Neural progenitor cell (in vitro differentiated cells): ENCODE measurements around the gene FAM83E. TPM values are rescaled to one million over a fixed set of nuclear protein-coding genes. Genes with fewer than 3 reads are reported as not detected.

Experiments used
- DNase-seq: peaks from one replicate; pipeline ENCODE4 v3.0.0-alpha.2; 2016; ENCODE audit warnings: low spot score
- H2AFZ ChIP-seq: fragments of 200-600 bp; sonication (generic); replicated peaks from 2 replicates; pipeline ENCODE4 v1.6.1; 2016; ENCODE audit warnings: antibody characterized with exemption
- H3F3A ChIP-seq: fragments of 200-600 bp; sonication (generic); 2 replicates; pipeline ENCODE4 v1.6.1; 2016; ENCODE audit warnings: antibody characterized with exemption, low read depth
- H3K27ac ChIP-seq: fragments of 200-600 bp; sonication (generic); 2 replicates; pipeline ENCODE4 v1.5.1; 2016; ENCODE audit warnings: mild to moderate bottlenecking
- H3K27me3 ChIP-seq: fragments of 200-600 bp; sonication (generic); 2 replicates; pipeline ENCODE4 v1.6.1; 2016; ENCODE audit warnings: mild to moderate bottlenecking, moderate library complexity
- H3K36me3 ChIP-seq: fragments of 200-600 bp; sonication (generic); 2 replicates; pipeline ENCODE4 v1.5.1; 2016
- H3K4me1 ChIP-seq: fragments of 200-600 bp; sonication (generic); 2 replicates; pipeline ENCODE4 v1.6.1; 2016; ENCODE audit warnings: mixed run types
- H3K4me2 ChIP-seq: fragments of 200-600 bp; sonication (generic); 2 replicates; pipeline ENCODE4 v1.6.1; 2016
- H3K4me3 ChIP-seq: fragments of 200-600 bp; sonication (generic); 2 replicates; pipeline ENCODE4 v1.5.1; 2016
- H3K79me2 ChIP-seq: fragments of 200-600 bp; sonication (generic); 2 replicates; pipeline ENCODE4 v1.6.1; 2016; ENCODE audit warnings: low read depth
- H3K9ac ChIP-seq: fragments of 200-600 bp; sonication (generic); 2 replicates; pipeline ENCODE4 v1.6.1; 2016
- H3K9me3 ChIP-seq: fragments of 200-600 bp; sonication (generic); 2 replicates; pipeline ENCODE4 v1.5.1; 2016; ENCODE audit warnings: low read depth
- H4K20me1 ChIP-seq: fragments of 200-600 bp; sonication (generic); 2 replicates; pipeline ENCODE4 v1.6.1; 2016; ENCODE audit warnings: low read depth
- H3K27ac Mint-ChIP-seq: 3 replicates; pipeline ENCODE4 v1.8.0; 2021; ENCODE audit warnings: mixed read lengths
- H3K27me3 Mint-ChIP-seq: 2 replicates; pipeline ENCODE4 v1.8.0; 2022; ENCODE audit warnings: low read depth, mild to moderate bottlenecking, inconsistent platforms, moderate library complexity, mixed read lengths; ENCODE audit not compliant: insufficient read depth
- H3K36me3 Mint-ChIP-seq: 3 replicates; pipeline ENCODE4 v1.8.0; 2021; ENCODE audit warnings: mixed read lengths
- H3K4me1 Mint-ChIP-seq: 3 replicates; pipeline ENCODE4 v1.8.0; 2021; ENCODE audit warnings: mixed read lengths
- H3K4me3 Mint-ChIP-seq: 3 replicates; pipeline ENCODE4 v1.8.0; 2021; ENCODE audit warnings: mild to moderate bottlenecking, moderate library complexity, mixed read lengths
- H3K9me3 Mint-ChIP-seq: 3 replicates; pipeline ENCODE4 v1.8.0; 2020; ENCODE audit warnings: mixed read lengths
- EZH2 ChIP-seq: fragments of 200-600 bp; sonication (generic); IDR thresholded peaks from 2 replicates; pipeline ENCODE4 v1.6.1; 2017; ENCODE audit warnings: antibody characterized with exemption, mild to moderate bottlenecking, moderate library complexity
- EZH2phosphoT487 ChIP-seq: fragments of 200-600 bp; sonication (generic); IDR thresholded peaks from 2 replicates; pipeline ENCODE4 v1.6.1; 2017; ENCODE audit warnings: antibody characterized with exemption
- total RNA-seq: library from RNA; depleted of rRNA; stranded (reverse); fragments of >200 nt; gene quantifications from 2 replicates; pipeline ENCODE4 v1.2.3, GENCODE V29; 2015; ENCODE audit warnings: low replicate concordance
- TF ChIP-seq, protein P1 (sequence below): fragments of 200-600 bp; sonication (generic); IDR thresholded peaks from 2 replicates; pipeline ENCODE4 v1.5.1; 2017; ENCODE audit warnings: antibody characterized with exemption, mild to moderate bottlenecking

The FAM83E gene
- total RNA-seq, 1 donor from 2014 or later = 0.06 TPM

DNA sequence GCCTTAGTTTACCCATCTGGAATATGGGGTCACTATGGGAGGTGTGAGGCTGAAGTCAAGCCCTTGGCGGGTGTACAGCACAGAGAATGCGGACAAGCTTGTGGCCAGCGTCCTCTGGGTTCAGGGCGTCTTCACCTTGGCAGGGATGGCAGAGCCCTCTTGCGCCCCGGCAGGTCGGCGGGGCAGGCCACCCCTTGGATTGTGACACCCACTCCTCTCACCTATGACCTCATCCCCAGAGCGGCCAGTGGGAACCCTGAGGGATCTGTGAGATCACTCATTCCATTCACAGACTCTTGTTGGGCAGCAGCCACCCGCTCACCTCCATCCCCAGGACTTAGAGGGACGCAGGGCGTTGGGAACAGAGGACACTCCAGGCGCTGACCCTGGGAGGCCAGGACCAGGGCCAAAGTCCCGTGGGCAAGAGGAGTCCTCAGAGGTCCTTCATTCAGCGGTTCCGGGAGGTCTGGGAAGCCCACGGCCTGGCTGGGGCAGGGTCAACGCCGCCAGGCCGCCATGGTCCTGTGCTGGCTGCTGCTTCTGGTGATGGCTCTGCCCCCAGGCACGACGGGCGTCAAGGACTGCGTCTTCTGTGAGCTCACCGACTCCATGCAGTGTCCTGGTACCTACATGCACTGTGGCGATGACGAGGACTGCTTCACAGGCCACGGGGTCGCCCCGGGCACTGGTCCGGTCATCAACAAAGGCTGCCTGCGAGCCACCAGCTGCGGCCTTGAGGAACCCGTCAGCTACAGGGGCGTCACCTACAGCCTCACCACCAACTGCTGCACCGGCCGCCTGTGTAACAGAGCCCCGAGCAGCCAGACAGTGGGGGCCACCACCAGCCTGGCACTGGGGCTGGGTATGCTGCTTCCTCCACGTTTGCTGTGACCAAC lies 8.2 kb downstream of the FAM83E start, which contains the start of gene SPACA4:
Gene SPACA4 (plus strand): TSS at position 280 of the 896 bp plus-strand sequence. CDS start 237 bp downstream, at position 517.
- Histone ChIP-seq H3K4me3 (no peak within 1 kb of the TSS), H3K27ac (no peak within 1 kb of the TSS), H3K79me2 (no peaks in the 10 kb centered on the region), H4K20me1 (no peaks in the 10 kb centered on the region), H3F3A (no peaks in the 10 kb centered on the region), H3K36me3 (no peaks in the 10 kb centered on the region), H3K27me3 (no peaks in the 10 kb centered on the region), H3K4me1 (no peaks in the 10 kb centered on the region), H3K9ac (no peak within 1 kb of the TSS), H3K4me2 (no peak within 1 kb of the TSS), H3K9me3 (no peaks in the 10 kb centered on the region), H2AFZ (no peak within 1 kb of the TSS)
- Mint-ChIP-seq H3K4me1 (no peaks in the 10 kb centered on the region), H3K27me3 (no peaks in the 10 kb centered on the region), H3K36me3 (no peaks in the 10 kb centered on the region), H3K27ac (no peak within 1 kb of the TSS), H3K9me3 (no peaks in the 10 kb centered on the region), H3K4me3 (no peak within 1 kb of the TSS)
- DNase-seq = no peak
- no peak for TF ChIP-seq EZH2phosphoT487
- TF ChIP-seq, protein P1, sequence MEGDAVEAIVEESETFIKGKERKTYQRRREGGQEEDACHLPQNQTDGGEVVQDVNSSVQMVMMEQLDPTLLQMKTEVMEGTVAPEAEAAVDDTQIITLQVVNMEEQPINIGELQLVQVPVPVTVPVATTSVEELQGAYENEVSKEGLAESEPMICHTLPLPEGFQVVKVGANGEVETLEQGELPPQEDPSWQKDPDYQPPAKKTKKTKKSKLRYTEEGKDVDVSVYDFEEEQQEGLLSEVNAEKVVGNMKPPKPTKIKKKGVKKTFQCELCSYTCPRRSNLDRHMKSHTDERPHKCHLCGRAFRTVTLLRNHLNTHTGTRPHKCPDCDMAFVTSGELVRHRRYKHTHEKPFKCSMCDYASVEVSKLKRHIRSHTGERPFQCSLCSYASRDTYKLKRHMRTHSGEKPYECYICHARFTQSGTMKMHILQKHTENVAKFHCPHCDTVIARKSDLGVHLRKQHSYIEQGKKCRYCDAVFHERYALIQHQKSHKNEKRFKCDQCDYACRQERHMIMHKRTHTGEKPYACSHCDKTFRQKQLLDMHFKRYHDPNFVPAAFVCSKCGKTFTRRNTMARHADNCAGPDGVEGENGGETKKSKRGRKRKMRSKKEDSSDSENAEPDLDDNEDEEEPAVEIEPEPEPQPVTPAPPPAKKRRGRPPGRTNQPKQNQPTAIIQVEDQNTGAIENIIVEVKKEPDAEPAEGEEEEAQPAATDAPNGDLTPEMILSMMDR = no peak
- no peak for TF ChIP-seq EZH2

DNA sequence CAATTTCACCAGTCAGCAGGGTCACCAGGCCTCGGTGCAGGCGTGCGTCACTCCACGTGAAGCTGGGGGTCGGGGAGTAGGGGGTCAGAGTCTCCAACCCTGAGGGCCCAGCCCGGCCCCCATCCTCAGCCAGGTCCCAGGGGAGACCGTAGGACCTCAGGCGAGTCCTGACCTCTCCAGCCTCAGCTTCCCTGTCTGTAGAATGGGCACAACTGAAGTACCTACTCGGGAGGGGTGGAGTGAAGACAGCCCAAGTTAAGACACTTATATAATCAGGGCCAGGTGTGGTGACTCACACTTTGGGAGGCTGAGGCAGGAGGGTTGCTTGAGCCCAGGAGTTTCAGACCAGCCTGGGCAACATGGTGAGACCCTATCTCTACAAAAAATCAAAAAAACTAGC lies 11.0 kb downstream of the FAM83E start:
- TF ChIP-seq EZH2phosphoT487 (no peak), EZH2 (no peak)
- TF ChIP-seq, protein P1 = no peak
- Histone ChIP-seq H3F3A (no peaks in the 10 kb centered on the region), H3K4me1 (no peaks in the 10 kb centered on the region), H3K9me3 (no peaks in the 10 kb centered on the region), H3K4me2 (no peak overlapping the region), H3K27me3 (no peaks in the 10 kb centered on the region), H3K36me3 (no peaks in the 10 kb centered on the region), H4K20me1 (no peaks in the 10 kb centered on the region), H3K4me3 (no peak overlapping the region), H3K27ac (no peak overlapping the region), H2AFZ (no peak overlapping the region), H3K9ac (no peak overlapping the region), H3K79me2 (no peaks in the 10 kb centered on the region)
- DNase-seq = no peak
- H3K4me3 Mint-ChIP-seq = no peak overlapping the region
- H3K27me3 Mint-ChIP-seq = peaks cover 2% of the 10 kb centered on the region
- no peaks in the 10 kb centered on the region for H3K4me1 Mint-ChIP-seq
- no peaks in the 10 kb centered on the region for H3K9me3 Mint-ChIP-seq
- H3K36me3 Mint-ChIP-seq = no peaks in the 10 kb centered on the region
- no peak overlapping the region for H3K27ac Mint-ChIP-seq

DNA sequence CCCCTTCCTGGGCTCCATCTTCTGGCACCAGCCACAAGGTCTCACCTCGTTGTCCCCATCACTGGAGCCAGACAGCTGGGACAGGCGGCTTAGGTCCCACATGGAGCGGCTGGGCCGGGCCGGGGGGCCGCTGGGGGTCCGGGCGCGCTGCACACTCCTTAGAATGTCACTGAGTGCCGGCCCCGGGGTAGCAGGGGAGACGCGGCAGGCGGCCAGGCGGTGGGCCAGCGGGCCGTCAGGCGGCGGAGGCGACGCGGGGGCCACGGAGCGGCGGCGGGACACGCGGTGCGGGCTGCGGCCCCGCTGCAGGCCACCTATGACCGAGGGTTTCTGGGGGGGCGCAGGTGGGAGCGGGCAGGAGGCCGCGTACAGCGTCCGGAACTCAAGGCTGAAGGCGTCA lies 11.4 kb downstream of the FAM83E start:
- Histone ChIP-seq H2AFZ (no peak overlapping the region), H3K9ac (no peak overlapping the region), H3K4me2 (no peak overlapping the region), H3K36me3 (no peaks in the 10 kb centered on the region), H3K27ac (no peak overlapping the region), H3K4me1 (no peaks in the 10 kb centered on the region), H3K27me3 (no peaks in the 10 kb centered on the region), H3K9me3 (no peaks in the 10 kb centered on the region), H3K4me3 (no peak overlapping the region), H4K20me1 (no peaks in the 10 kb centered on the region), H3K79me2 (no peaks in the 10 kb centered on the region), H3F3A (no peaks in the 10 kb centered on the region)
- Mint-ChIP-seq H3K4me3 (no peak overlapping the region), H3K27me3 (peaks cover 4% of the 10 kb centered on the region), H3K9me3 (no peaks in the 10 kb centered on the region), H3K4me1 (peaks cover 3% of the 10 kb centered on the region), H3K27ac (no peak overlapping the region), H3K36me3 (no peaks in the 10 kb centered on the region)
- TF ChIP-seq EZH2phosphoT487 = no peak
- TF ChIP-seq, protein P1 = no peak
- no peak for TF ChIP-seq EZH2
- no peak for DNase-seq
